Measurements from ENCODE around the gene KCNK5.

Gene KCNK5

GRCh38 chr6:39197922-39198500, 31.3 kb downstream of the KCNK5 start:
- no peak for DNase-seq (ENCODE audit: low read depth)

GRCh38 chr6:39197521-39197920, 31.8 kb downstream of the KCNK5 start:
- no peak for DNase-seq (ENCODE audit: low read depth)

- no peak for DNase-seq (ENCODE audit: low read depth)
Measured at GRCh38 chr6:39196673-39197091, 32.6 kb downstream of the KCNK5 start.

- DNase-seq (ENCODE audit: low read depth): no peak
Measured at GRCh38 chr6:39195792-39196385, 33.4 kb downstream of the KCNK5 start.

- DNase-seq (ENCODE audit: low read depth): no peak
Measured at GRCh38 chr6:39194466-39194865, 34.8 kb downstream of the KCNK5 start.

GRCh38 chr6:39193201-39193791, 36.0 kb downstream of the KCNK5 start:
- no peak for DNase-seq (ENCODE audit: low read depth)

GRCh38 chr6:39192736-39193135, 36.5 kb downstream of the KCNK5 start:
- no peak for DNase-seq (ENCODE audit: low read depth)

GRCh38 chr6:39191236-39191930, 37.9 kb downstream of the KCNK5 start:
- no peak for DNase-seq (ENCODE audit: low read depth)

GRCh38 chr6:39190545-39191235, 38.6 kb downstream of the KCNK5 start:
- DNase-seq (ENCODE audit: low read depth): no peak

- DNase-seq (ENCODE audit: low read depth): no peak
Measured at GRCh38 chr6:39189915-39190544, 39.2 kb downstream of the KCNK5 start.

GRCh38 chr6:39189131-39189530, 40.1 kb downstream of the KCNK5 start:
- no peak for DNase-seq (ENCODE audit: low read depth)

GRCh38 chr6:39188571-39188970, 40.7 kb downstream of the KCNK5 start:
- no peak for DNase-seq (ENCODE audit: low read depth)

- DNase-seq (ENCODE audit: low read depth): no peak
Measured at GRCh38 chr6:39188098-39188450, 41.2 kb downstream of the KCNK5 start.

GRCh38 chr6:39184906-39185580, 44.2 kb downstream of the KCNK5 start:
- DNase-seq (ENCODE audit: low read depth): no peak

GRCh38 chr6:39182604-39183003, 46.7 kb downstream of the KCNK5 start:
- DNase-seq (ENCODE audit: low read depth): no peak

- no peak for DNase-seq (ENCODE audit: low read depth)
Measured at GRCh38 chr6:39181826-39182225, 47.4 kb downstream of the KCNK5 start.

GRCh38 chr6:39181333-39181732, 47.9 kb downstream of the KCNK5 start:
- no peak for DNase-seq (ENCODE audit: low read depth)

GRCh38 chr6:39178804-39179203, 50.5 kb downstream of the KCNK5 start:
- DNase-seq (ENCODE audit: low read depth): no peak

- no peak for DNase-seq (ENCODE audit: low read depth)
Measured at GRCh38 chr6:39178235-39178634, 51.0 kb downstream of the KCNK5 start.

GRCh38 chr6:39177130-39177529, 52.1 kb downstream of the KCNK5 start:
- DNase-seq (ENCODE audit: low read depth): no peak

GRCh38 chr6:39173270-39173669, 56.0 kb downstream of the KCNK5 start:
- DNase-seq (ENCODE audit: low read depth): no peak

- no peak for DNase-seq (ENCODE audit: low read depth)
Measured at GRCh38 chr6:39172377-39172757, 56.9 kb downstream of the KCNK5 start.
